ENCODE results near the gene RNF145. TPM values are rescaled to one million over a fixed set of nuclear protein-coding genes. Genes with fewer than 3 reads are reported as not detected.

The RNF145 gene
- total RNA-seq, 4 donors from 2014 or later, result 6.7 to 20.8 (median 9.7) TPM

- Histone ChIP-seq H3K27me3 (no peaks in the 10 kb centered on the region), H3K36me3 (no peaks in the 10 kb centered on the region), H3K4me3 (no peak overlapping the region), H3K27ac (no peak overlapping the region), H3K4me1 (no peaks in the 10 kb centered on the region), H3K9me3 (no peaks in the 10 kb centered on the region)
- no peak for TF ChIP-seq POLR2A (IDR thresholded peaks at IDR 0.05)
- TF ChIP-seq, protein P1, sequence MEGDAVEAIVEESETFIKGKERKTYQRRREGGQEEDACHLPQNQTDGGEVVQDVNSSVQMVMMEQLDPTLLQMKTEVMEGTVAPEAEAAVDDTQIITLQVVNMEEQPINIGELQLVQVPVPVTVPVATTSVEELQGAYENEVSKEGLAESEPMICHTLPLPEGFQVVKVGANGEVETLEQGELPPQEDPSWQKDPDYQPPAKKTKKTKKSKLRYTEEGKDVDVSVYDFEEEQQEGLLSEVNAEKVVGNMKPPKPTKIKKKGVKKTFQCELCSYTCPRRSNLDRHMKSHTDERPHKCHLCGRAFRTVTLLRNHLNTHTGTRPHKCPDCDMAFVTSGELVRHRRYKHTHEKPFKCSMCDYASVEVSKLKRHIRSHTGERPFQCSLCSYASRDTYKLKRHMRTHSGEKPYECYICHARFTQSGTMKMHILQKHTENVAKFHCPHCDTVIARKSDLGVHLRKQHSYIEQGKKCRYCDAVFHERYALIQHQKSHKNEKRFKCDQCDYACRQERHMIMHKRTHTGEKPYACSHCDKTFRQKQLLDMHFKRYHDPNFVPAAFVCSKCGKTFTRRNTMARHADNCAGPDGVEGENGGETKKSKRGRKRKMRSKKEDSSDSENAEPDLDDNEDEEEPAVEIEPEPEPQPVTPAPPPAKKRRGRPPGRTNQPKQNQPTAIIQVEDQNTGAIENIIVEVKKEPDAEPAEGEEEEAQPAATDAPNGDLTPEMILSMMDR (IDR thresholded peaks at IDR 0.05 in 4 of 5, conservative IDR thresholded peaks at IDR 0.05 in 1 of 5), result no peak
- intact Hi-C loops (cut with DNase I; ENCODE audit: low total_unique reads) (no loop called here), in situ Hi-C loops (cut with MboI; ENCODE audit: low sequenced_read_pairs in 4 of 4) (no loop called here)
- no peak for DNase-seq
- ATAC-seq, result no peak
Observed at GRCh38 chr5:159215886-159216285, 6.5 kb upstream of the RNF145 start.

GRCh38 chr5:159214486-159215271 lies 5.3 kb upstream of the RNF145 start:
- Histone ChIP-seq H3K4me1 (peaks cover 0 to 4% of the 10 kb centered on the region in 2 donors), H3K4me3 (no peak overlapping the region), H3K9me3 (no peaks in the 10 kb centered on the region), H3K27me3 (no peaks in the 10 kb centered on the region), H3K27ac (no peak overlapping the region), H3K36me3 (no peaks in the 10 kb centered on the region)
- DNase-seq (no peak), ATAC-seq (no peak)
- in situ Hi-C loops (cut with MboI; ENCODE audit: low sequenced_read_pairs in 4 of 4) (no loop called here), intact Hi-C loops (cut with DNase I; ENCODE audit: low total_unique reads) (no loop called here)
- TF ChIP-seq POLR2A (IDR thresholded peaks at IDR 0.05), result no peak
- TF ChIP-seq, protein P1 (IDR thresholded peaks at IDR 0.05 in 4 of 5, conservative IDR thresholded peaks at IDR 0.05 in 1 of 5), result no peak

- ATAC-seq (no peak), DNase-seq (no peak)
- in situ Hi-C loops (cut with MboI; ENCODE audit: low sequenced_read_pairs in 4 of 4) (no loop called here), intact Hi-C loops (cut with DNase I; ENCODE audit: low total_unique reads) (no loop called here)
- TF ChIP-seq, protein P1 (IDR thresholded peaks at IDR 0.05 in 4 of 5, conservative IDR thresholded peaks at IDR 0.05 in 1 of 5), result no peak
- TF ChIP-seq POLR2A (IDR thresholded peaks at IDR 0.05), result no peak
- Histone ChIP-seq H3K27me3 (no peaks in the 10 kb centered on the region), H3K27ac (no peak overlapping the region), H3K4me1 (peaks cover 0 to 4% of the 10 kb centered on the region in 2 donors), H3K4me3 (no peak overlapping the region), H3K36me3 (no peaks in the 10 kb centered on the region), H3K9me3 (no peaks in the 10 kb centered on the region)
Observed at GRCh38 chr5:159212657-159213462, 3.5 kb upstream of the RNF145 start.

GRCh38 chr5:159211729-159212174 lies 2.4 kb upstream of the RNF145 start:
- Histone ChIP-seq H3K9me3 (no peaks in the 10 kb centered on the region), H3K27ac (no peak overlapping the region), H3K27me3 (no peaks in the 10 kb centered on the region), H3K4me1 (peaks cover 10 to 13% of the 10 kb centered on the region in 2 donors), H3K4me3 (no peak overlapping the region), H3K36me3 (no peaks in the 10 kb centered on the region)
- in situ Hi-C loops (cut with MboI; ENCODE audit: low sequenced_read_pairs in 4 of 4) (no loop called here), intact Hi-C loops (cut with DNase I; ENCODE audit: low total_unique reads) (no loop called here)
- no peak for ATAC-seq
- TF ChIP-seq POLR2A (IDR thresholded peaks at IDR 0.05), result no peak
- TF ChIP-seq, protein P1 (IDR thresholded peaks at IDR 0.05 in 4 of 5, conservative IDR thresholded peaks at IDR 0.05 in 1 of 5), result no peak
- no peak for DNase-seq
